ENCODE results near the gene DNAJC28. TPM values are rescaled to one million over a fixed set of nuclear protein-coding genes. Genes with fewer than 3 reads are reported as not detected.

DNAJC28 gene
- total and polyA plus RNA-seq, 9 of the 15 experiments (the other 6 are each of a cell fraction or from before 2014, with no cell fraction given), result 0.68 to 2.5 (median 1.1) TPM

DNA sequence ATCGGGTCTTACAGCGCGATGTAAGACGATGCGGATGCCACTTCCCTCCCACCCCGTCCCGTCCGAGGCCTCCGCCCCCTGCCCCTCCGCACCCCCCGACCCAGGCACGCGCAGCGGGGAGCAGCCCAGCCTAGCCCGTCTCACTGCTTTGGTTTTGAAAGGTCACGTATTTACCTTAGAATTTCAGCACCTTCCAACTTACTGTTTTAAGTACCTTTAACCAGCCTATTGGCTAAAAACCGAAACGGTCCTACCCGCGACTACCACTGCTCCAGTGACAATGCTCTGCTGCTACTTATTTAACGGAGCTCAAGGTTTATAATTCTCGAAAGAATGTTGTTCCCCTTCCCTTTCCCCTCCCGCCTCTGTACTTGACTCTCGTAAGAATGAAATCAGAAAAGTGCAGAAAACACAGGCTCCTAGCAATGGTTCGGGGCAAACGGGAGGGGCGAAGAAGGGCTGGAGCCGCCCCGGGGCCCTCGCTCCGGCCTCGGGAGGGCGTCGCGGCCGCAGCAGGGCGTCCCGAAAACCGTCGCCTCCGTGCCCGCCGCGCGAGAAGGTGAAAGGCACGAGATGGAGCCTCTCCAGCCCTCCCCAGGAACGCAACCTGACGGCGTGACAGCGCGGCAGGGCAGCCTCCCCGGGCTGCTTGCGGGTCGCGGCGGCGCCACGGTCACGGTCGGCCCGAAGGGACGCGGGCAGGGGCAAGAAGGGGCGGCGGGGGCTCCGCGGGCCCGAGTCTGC, 12.4 kb downstream of the DNAJC28 start (continued):
- TF ChIP-seq PHB (CRISPR knock-in tag; IDR thresholded peaks at IDR 0.05) (no peak), ZFP36 (IDR thresholded peaks at IDR 0.05; ENCODE audit: low read depth, low read length, partially characterized antibody) (no peak), YBX1 (IDR thresholded peaks at IDR 0.05) (no peak), SP1 (CRISPR knock-in tag; IDR thresholded peaks at IDR 0.05) (peak; percentile 31; the same call in 1 of the 2 replicates), LEF1 (IDR thresholded peaks at IDR 0.05) (no peak), YY1 (IDR thresholded peaks at IDR 0.05; ENCODE audit: borderline replicate concordance in 1 of 3, control insufficient read depth in 1 of 3, extremely low read depth in 1 of 3, insufficient read depth in 3 of 3, insufficient read length in 1 of 3, insufficient replicate concordance in 2 of 3, low read depth in 1 of 3, low read length in 2 of 3) (no peak), IRF2 (CRISPR knock-in tag; IDR thresholded peaks at IDR 0.05) (peak; percentile 68; the same call in 1 of the 2 replicates), RCOR1 (IDR thresholded peaks at IDR 0.05; ENCODE audit: borderline replicate concordance in 1 of 2, low read depth in 2 of 2, low read length in 2 of 2) (no peak)
- TF ChIP-seq, protein P1, sequence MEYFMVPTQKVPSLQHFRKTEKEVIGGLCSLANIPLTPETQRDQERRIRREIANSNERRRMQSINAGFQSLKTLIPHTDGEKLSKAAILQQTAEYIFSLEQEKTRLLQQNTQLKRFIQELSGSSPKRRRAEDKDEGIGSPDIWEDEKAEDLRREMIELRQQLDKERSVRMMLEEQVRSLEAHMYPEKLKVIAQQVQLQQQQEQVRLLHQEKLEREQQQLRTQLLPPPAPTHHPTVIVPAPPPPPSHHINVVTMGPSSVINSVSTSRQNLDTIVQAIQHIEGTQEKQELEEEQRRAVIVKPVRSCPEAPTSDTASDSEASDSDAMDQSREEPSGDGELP (CRISPR knock-in tag; IDR thresholded peaks at IDR 0.05; ENCODE audit: borderline replicate concordance), result no peak; the same call in 1 of the 2 replicates
- TF ChIP-seq, protein P2, sequence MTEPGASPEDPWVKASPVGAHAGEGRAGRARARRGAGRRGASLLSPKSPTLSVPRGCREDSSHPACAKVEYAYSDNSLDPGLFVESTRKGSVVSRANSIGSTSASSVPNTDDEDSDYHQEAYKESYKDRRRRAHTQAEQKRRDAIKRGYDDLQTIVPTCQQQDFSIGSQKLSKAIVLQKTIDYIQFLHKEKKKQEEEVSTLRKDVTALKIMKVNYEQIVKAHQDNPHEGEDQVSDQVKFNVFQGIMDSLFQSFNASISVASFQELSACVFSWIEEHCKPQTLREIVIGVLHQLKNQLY (CRISPR knock-in tag; conservative IDR thresholded peaks at IDR 0.05), result 0 out of 4 replicates have a peak, but pooled peaks of 1 of the 2 experiments have one; percentile 35
- TF ChIP-seq, protein P3, sequence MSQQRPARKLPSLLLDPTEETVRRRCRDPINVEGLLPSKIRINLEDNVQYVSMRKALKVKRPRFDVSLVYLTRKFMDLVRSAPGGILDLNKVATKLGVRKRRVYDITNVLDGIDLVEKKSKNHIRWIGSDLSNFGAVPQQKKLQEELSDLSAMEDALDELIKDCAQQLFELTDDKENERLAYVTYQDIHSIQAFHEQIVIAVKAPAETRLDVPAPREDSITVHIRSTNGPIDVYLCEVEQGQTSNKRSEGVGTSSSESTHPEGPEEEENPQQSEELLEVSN (IDR thresholded peaks at IDR 0.05; ENCODE audit: borderline replicate concordance in 1 of 2, extremely low read depth in 1 of 2, insufficient read depth in 1 of 2, insufficient read length in 1 of 2, low read depth in 1 of 2, low read length in 1 of 2, poor library complexity in 1 of 2, severe bottlenecking in 1 of 2), result peak in 1 of 2 experiments; percentile 64
- TF ChIP-seq, protein P4, sequence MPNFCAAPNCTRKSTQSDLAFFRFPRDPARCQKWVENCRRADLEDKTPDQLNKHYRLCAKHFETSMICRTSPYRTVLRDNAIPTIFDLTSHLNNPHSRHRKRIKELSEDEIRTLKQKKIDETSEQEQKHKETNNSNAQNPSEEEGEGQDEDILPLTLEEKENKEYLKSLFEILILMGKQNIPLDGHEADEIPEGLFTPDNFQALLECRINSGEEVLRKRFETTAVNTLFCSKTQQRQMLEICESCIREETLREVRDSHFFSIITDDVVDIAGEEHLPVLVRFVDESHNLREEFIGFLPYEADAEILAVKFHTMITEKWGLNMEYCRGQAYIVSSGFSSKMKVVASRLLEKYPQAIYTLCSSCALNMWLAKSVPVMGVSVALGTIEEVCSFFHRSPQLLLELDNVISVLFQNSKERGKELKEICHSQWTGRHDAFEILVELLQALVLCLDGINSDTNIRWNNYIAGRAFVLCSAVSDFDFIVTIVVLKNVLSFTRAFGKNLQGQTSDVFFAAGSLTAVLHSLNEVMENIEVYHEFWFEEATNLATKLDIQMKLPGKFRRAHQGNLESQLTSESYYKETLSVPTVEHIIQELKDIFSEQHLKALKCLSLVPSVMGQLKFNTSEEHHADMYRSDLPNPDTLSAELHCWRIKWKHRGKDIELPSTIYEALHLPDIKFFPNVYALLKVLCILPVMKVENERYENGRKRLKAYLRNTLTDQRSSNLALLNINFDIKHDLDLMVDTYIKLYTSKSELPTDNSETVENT (CRISPR knock-in tag; IDR thresholded peaks at IDR 0.05), result no peak
- TF ChIP-seq, protein P5, sequence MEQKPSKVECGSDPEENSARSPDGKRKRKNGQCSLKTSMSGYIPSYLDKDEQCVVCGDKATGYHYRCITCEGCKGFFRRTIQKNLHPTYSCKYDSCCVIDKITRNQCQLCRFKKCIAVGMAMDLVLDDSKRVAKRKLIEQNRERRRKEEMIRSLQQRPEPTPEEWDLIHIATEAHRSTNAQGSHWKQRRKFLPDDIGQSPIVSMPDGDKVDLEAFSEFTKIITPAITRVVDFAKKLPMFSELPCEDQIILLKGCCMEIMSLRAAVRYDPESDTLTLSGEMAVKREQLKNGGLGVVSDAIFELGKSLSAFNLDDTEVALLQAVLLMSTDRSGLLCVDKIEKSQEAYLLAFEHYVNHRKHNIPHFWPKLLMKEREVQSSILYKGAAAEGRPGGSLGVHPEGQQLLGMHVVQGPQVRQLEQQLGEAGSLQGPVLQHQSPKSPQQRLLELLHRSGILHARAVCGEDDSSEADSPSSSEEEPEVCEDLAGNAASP (IDR thresholded peaks at IDR 0.05), result no peak
- TF ChIP-seq, protein P6, sequence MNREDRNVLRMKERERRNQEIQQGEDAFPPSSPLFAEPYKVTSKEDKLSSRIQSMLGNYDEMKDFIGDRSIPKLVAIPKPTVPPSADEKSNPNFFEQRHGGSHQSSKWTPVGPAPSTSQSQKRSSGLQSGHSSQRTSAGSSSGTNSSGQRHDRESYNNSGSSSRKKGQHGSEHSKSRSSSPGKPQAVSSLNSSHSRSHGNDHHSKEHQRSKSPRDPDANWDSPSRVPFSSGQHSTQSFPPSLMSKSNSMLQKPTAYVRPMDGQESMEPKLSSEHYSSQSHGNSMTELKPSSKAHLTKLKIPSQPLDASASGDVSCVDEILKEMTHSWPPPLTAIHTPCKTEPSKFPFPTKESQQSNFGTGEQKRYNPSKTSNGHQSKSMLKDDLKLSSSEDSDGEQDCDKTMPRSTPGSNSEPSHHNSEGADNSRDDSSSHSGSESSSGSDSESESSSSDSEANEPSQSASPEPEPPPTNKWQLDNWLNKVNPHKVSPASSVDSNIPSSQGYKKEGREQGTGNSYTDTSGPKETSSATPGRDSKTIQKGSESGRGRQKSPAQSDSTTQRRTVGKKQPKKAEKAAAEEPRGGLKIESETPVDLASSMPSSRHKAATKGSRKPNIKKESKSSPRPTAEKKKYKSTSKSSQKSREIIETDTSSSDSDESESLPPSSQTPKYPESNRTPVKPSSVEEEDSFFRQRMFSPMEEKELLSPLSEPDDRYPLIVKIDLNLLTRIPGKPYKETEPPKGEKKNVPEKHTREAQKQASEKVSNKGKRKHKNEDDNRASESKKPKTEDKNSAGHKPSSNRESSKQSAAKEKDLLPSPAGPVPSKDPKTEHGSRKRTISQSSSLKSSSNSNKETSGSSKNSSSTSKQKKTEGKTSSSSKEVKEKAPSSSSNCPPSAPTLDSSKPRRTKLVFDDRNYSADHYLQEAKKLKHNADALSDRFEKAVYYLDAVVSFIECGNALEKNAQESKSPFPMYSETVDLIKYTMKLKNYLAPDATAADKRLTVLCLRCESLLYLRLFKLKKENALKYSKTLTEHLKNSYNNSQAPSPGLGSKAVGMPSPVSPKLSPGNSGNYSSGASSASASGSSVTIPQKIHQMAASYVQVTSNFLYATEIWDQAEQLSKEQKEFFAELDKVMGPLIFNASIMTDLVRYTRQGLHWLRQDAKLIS (CRISPR knock-in tag; IDR thresholded peaks at IDR 0.05), result 0 out of 2 replicates have a peak, but pooled peaks have one; percentile 4

Measured in K562 (cell line).